Amygdala (tissue), 56 donors: ENCODE results near the gene CKS1B.
"Not testable (repeated sequence)": the region's sequence is repeated elsewhere in the genome, so short reads cannot be mapped to it uniquely, and the experiment has no call there.

Experiments used
- DNase-seq, 56 donors: peaks; one replicate each; lab custom pipeline; 2025; lab: John Stamatoyannopoulos, UW

CKS1B gene

DNA sequence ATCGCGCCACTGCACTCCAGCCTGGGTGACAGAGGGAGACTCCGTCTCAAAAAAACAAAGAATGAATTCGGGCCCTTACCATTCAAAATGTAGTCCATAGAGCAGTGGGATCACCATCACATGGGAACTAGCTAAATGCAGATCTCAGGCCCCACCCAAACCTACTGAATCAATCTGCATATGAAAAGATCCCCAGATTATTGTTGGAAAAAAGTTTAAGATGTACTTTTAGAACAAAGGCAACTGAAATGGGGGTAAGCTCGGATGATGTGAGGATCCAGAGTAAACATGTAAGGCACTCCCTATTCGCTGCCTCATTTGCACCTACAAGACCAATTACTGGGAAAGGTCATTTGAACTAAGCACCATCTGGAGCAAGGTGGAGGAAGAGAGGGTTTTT is 7.9 kb downstream of the CKS1B start:
- no peak for DNase-seq

DNA sequence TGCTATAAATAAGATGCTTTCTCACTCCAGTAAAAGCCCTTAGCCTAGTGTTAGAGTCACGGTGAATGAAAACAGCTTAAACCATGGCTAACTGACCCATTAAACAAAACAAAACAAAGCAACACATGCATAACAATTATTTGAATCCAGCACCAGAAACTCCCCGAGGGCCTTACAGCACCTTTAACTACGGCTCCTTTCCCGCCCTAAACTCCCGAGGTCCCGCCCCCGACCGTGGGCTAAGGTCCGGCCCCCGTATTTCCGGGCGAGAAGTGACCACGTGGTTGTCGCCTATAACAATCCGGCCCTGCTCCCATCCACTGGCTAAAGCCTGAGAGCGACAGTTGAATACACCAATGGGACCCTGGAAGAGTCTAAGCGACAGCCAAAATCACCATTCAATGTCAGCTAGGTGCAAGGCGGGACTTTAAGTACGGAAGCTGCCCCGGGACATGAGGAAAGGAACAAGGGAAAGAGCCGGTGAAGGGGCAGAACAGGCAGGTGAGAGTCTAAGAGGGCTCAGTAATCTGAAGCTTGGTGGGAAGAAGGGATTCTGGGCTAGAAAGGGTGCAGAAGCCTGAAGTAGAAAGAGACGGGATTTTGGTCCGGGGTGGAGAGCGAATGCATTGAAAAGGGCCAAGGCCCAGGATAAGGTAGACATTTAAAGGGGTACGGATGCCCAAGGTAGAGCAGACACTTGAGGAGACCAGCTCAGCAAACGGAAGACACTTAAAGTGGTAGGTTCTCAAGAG is 8.6 kb downstream of the CKS1B start, which contains the start of gene FLAD1:
Gene FLAD1 (plus strand): TSS at position 448 of the 752 bp plus-strand sequence. CDS start 351 bp downstream, outside the sequence.
- peak; percentile 50 to 99 (median 94) for DNase-seq

GRCh38 chr1:154983776-154984466 is 9.4 kb downstream of the CKS1B start:
- DNase-seq, result no peak

- not testable (repeated sequence) for DNase-seq
These were observed 12.3 kb downstream of the CKS1B start for GRCh38 chr1:154986736-154987135.

- DNase-seq, result no peak
These were observed 12.8 kb downstream of the CKS1B start for GRCh38 chr1:154987326-154987725.

DNA sequence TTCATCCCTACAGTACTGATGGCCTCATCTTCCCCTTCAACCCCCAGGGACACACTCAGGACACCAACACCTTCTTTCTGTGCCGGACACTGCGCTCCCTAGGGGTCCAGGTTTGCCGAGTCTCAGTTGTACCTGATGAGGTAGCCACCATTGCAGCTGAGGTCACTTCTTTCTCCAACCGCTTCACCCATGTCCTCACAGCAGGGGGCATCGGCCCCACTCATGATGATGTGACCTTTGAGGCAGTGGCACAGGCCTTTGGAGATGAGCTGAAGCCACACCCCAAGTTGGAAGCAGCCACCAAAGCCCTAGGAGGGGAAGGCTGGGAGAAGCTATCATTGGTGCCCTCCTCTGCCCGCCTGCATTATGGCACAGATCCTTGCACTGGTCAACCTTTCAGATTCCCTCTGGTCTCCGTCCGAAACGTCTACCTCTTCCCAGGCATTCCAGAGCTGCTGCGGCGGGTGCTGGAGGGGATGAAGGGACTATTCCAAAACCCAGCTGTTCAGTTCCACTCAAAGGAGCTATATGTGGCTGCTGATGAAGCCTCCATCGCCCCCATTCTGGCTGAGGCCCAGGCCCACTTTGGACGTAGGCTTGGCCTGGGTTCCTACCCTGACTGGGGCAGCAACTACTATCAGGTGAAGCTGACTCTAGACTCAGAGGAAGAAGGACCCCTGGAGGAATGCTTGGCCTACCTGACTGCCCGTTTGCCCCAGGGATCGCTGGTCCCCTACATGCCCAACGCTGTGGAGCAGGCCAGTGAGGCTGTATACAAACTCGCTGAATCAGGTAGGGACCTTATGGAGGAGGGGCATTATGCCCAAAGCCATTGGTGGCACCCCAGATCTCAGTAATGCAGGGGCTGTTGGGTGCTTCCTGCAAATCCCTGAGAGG is 13.8 kb downstream of the CKS1B start:
- DNase-seq, result no peak

GRCh38 chr1:154989195-154989860 is 14.8 kb downstream of the CKS1B start:
- no peak for DNase-seq

DNA sequence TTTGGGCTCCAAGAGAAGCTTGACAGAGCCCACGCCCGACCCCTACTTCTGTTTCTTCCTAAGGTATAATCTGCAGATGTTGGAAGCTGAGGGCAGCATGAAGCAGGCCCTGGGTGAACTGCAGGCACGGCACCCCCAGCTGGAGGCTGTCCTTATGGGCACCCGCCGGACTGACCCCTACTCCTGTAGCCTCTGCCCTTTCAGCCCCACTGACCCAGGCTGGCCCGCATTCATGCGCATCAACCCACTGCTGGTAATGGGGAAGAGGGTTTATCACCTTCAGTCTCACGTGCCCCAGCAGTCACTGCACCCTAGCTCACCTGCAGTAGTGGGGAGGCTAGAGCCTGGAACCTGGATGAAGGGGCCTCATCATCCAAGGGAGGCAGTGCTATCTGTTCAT is 15.8 kb downstream of the CKS1B start:
- DNase-seq, result no peak

DNA sequence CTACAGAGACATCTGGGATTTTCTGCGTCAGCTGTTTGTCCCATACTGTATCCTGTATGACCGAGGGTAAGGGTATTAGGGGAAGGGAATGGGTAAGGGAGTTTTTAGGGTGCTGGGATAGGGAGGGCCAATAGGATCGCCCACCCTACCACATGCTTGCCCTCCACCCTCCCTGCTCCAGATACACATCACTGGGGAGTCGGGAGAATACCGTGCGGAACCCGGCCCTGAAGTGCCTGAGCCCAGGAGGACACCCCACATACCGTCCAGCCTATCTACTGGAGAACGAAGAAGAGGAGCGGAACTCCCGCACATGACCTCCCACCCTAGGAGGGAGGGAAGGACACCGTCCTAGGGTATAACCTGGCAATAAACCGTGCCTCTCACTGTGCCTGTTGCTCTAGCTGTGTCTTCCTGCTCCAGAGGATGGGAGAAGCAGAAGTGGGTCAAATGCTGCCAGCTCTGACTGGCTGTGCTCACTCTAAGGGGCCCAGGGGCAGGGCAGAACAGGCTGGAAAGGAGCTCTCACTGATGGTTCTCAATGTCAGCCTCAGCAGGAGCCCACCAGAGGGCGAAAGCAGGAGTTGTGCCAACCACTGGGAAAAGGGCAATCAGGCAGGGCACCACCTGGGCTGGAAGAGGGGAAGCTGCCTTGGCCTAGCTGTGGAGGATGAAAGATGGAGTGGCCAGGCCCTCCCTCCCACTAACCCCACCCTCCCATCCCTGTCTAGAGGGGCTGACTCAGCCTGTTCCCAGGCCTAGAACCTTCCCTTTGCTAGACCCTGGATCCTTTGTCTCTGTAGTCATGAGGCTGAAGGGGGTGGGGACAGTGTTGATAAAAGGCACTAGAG is 18.5 kb downstream of the CKS1B start:
- no peak for DNase-seq

DNA sequence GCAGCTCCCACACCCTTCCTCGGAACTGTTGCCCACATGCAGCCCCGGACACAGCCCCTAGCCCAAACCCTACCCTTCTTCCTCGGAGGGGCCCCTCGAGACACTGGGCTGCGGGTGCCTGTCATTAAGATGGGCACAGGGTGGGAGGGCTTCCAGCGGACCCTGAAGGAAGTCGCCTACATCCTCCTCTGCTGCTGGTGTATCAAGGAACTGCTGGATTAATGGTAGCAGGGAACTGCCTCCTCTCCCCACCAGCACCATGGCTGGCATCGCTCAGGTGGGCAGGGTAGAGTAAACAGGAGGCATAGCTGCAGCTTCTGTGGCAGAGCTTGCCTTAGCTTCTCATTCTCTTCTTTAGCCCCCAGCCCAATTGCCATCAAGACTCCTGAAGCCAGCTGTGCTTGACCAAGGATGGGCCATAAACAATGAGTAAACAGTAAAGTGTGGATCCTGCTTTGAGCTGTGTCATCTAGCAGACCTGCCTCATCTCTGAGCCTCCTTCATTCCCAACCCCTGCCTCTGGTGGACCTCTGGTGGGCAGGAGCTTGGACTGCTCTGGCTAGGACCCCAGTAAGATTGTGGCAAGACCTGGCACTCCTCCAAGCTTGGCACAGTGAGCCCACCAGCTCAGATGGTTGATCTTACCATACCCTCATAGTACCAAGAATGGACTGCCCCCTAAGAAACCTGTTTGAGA is 19.2 kb downstream of the CKS1B start, which contains the start of gene LENEP:
Gene LENEP (plus strand): TSS at position 15 of the 697 bp plus-strand sequence. CDS start 22 bp downstream, at position 37.
- no peak for DNase-seq

DNA sequence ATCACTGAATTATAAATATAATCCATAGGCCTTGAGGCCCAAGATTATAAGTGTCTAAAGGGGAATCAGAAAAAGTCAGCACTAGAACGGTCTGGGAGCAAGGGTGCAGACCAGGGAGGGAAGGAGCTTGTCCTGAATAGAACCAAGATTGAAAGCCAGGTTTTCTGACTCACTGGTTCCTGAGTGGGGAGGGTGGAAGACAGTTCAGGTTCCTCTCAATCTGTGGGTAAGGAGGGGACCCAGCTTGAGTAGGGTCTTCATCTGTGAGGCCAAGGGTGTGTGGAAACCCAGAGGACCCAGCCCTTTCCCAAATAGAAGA is 19.7 kb downstream of the CKS1B start:
- no peak for DNase-seq

DNA sequence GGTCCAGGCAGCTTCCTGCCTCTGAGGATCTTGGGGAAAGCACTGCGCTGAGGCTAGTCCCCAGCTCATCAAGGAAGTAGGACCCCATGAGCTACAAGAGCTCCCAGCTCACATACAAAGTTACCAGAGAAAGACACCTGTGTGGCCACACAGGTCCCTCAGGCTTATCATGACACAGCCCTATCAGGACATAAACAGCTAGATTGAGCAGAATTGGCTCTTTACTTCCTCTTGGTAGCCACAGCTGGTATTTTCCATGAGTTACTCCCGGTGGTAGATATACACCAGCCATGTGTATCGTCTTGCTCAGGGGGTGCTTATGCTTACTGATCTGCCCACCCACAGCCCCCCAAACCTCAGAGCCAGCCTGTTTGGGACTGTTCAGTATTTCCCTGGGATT is 20.1 kb downstream of the CKS1B start:
- DNase-seq, result no peak

GRCh38 chr1:154995301-154995983 is 21.0 kb downstream of the CKS1B start:
- peak in 7 of 56 donors; percentile 10 to 44 (median 22) for DNase-seq

- no peak for DNase-seq
These were observed 22.7 kb downstream of the CKS1B start for GRCh38 chr1:154996966-154997701.

- no peak for DNase-seq
These were observed 23.8 kb downstream of the CKS1B start for GRCh38 chr1:154998201-154998780.

DNA sequence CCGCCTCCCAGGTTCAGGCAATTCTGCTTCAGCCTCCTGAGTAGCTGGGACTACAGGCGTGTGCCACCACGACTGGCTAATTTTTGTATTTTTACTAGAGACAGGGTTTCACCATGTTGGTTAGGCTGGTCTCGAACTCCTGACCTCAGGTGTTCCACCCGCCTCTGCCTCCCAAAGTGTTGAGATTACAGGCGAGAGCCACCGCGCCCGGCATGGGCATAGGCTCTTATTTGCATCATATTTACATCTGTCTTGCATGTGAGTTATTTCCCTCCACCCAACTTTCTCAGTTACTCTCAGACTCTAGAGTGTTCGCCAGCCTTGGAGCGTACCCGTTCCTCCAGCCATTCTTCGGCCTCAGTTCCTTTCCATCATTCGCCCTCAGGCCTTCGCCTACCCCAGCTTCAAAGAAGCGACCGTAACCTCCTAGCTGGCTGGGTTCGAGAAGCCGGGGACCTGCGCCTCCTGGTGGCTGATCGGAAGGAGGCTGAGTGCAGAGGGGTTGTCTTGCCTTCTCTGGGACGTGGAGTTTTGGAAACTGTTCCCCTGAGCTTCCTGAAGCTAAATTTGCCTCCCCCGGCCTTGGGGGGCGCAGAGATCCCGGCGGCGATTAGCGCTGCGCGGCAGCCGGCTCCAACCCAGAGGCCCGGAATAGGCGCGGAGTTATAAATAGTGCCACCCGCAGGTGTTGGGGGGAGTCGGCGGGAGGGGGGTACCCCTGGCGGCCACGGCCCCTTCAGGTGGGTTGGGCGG is 24.5 kb downstream of the CKS1B start:
- peak in 33 of 56 donors; percentile 17 to 66 (median 44) for DNase-seq
